Measurements from ENCODE around the gene KAZN. TPM values are rescaled to one million over a fixed set of nuclear protein-coding genes. Genes with fewer than 3 reads are reported as not detected.

The KAZN gene
- polyA plus RNA-seq, 2 of the 4 experiments (the other 2 are of a cell fraction) = 1.3 to 1.9 TPM

GRCh38 chr1:14663773-14664172 is 65.3 kb downstream of the KAZN start:
- no peak overlapping the region for H3K4me3 ChIP-seq
- ChIA-PET POLR2A (no interaction called here), CTCF (interaction anchor here (0.6 kb wide), 1 partner anchor 1776 kb away, joined by 4 read pairs; the partner anchor contains the start of gene NECAP2)
- no peaks in the 10 kb centered on the region for H3K9me3 ChIP-seq
- H3K27ac ChIP-seq = no peak overlapping the region
- 39% methylated on average over 6 of the region's 6 CpGs for WGBS (ENCODE audit: missing lambda C conversion rate)
- no peaks in the 10 kb centered on the region for H3K4me1 ChIP-seq
- TF ChIP-seq CEBPB (IDR thresholded peaks at IDR 0.05) = no peak
- no peak for TF ChIP-seq ATOH8 (CRISPR knock-in tag; IDR thresholded peaks at IDR 0.05; ENCODE audit: low read depth)
- TF ChIP-seq PHF8 (IDR thresholded peaks at IDR 0.05; ENCODE audit: borderline replicate concordance, low read depth) = no peak
- TF ChIP-seq SMC3 (IDR thresholded peaks at IDR 0.05) = no peak
- TF ChIP-seq MAX (IDR thresholded peaks at IDR 0.05) = no peak
- TF ChIP-seq RAD21 (conservative IDR thresholded peaks at IDR 0.05 in 1 of 2, IDR thresholded peaks at IDR 0.05 in 1 of 2) = no peak
- TF ChIP-seq CBX2 (IDR thresholded peaks at IDR 0.05; ENCODE audit: borderline replicate concordance, low read depth) = no peak
- TF ChIP-seq ZFP36 (IDR thresholded peaks at IDR 0.05; ENCODE audit: borderline replicate concordance, partially characterized antibody) = no peak
- no peak for TF ChIP-seq CHD2 (IDR thresholded peaks at IDR 0.05; ENCODE audit: low read length, partially characterized antibody)
- no peak for TF ChIP-seq MAFK (IDR thresholded peaks at IDR 0.05; ENCODE audit: partially characterized antibody)
- no peak for TF ChIP-seq TP53 (CRISPR knock-in tag; IDR thresholded peaks at IDR 0.05)
- TF ChIP-seq CBX8 (IDR thresholded peaks at IDR 0.05) = no peak
- TF ChIP-seq NFE2L2 (conservative IDR thresholded peaks at IDR 0.05; ENCODE audit: low read length) = no peak
- TF ChIP-seq FOSL2 (IDR thresholded peaks at IDR 0.05) = no peak
- no peak for TF ChIP-seq FOSL2 (CRISPR knock-in tag; IDR thresholded peaks at IDR 0.05)
- TF ChIP-seq ELK1 (IDR thresholded peaks at IDR 0.05; ENCODE audit: low read depth, low read length) = no peak
- TF ChIP-seq POLR2A (IDR thresholded peaks at IDR 0.05; ENCODE audit: low read length) = no peak
- no peak for TF ChIP-seq CHD4 (IDR thresholded peaks at IDR 0.05; ENCODE audit: borderline replicate concordance)
- TF ChIP-seq POLR2AphosphoS2 (conservative IDR thresholded peaks at IDR 0.05; ENCODE audit: low read length) = no peak
- no peak for ATAC-seq
- no peak for DNase-seq (ENCODE audit: low read depth in 1 of 2, low spot score in 1 of 2)
- no peak for FAIRE-seq
- H3K4me2 ChIP-seq = no peak overlapping the region

GRCh38 chr1:14666373-14666772 is 67.9 kb downstream of the KAZN start:
- ChIA-PET POLR2A (no interaction called here), CTCF (interaction anchor here (0.6 to 1.3 kb wide), 2 partner anchors 10 to 920 kb away, joined by 3 to 4 read pairs; no protein-coding TSS in a partner anchor)
- FAIRE-seq (no peak), ATAC-seq (no peak), DNase-seq (ENCODE audit: low read depth in 1 of 2, low spot score in 1 of 2) (no peak)
- Histone ChIP-seq H3K9me3 (no peaks in the 10 kb centered on the region), H3K4me1 (no peaks in the 10 kb centered on the region), H3K4me2 (no peak overlapping the region), H3K27ac (no peak overlapping the region), H3K4me3 (no peak overlapping the region)
- no peak for TF ChIP-seq FOSL2 (IDR thresholded peaks at IDR 0.05)
- TF ChIP-seq FOSL2 (CRISPR knock-in tag; IDR thresholded peaks at IDR 0.05) = no peak
- TF ChIP-seq CEBPB (IDR thresholded peaks at IDR 0.05) = no peak
- TF ChIP-seq GATA3 (IDR thresholded peaks at IDR 0.05; ENCODE audit: borderline replicate concordance) = no peak
- TF ChIP-seq PHF8 (IDR thresholded peaks at IDR 0.05; ENCODE audit: borderline replicate concordance, low read depth) = no peak
- no peak for TF ChIP-seq EHF (CRISPR knock-in tag; IDR thresholded peaks at IDR 0.05)
- TF ChIP-seq CTCF (IDR thresholded peaks at IDR 0.05) = no peak
- no peak for TF ChIP-seq RARB (CRISPR knock-in tag; IDR thresholded peaks at IDR 0.05)
- TF ChIP-seq JUN (IDR thresholded peaks at IDR 0.05) = no peak
- TF ChIP-seq E2F6 (IDR thresholded peaks at IDR 0.05; ENCODE audit: borderline replicate concordance, low read depth) = no peak
- TF ChIP-seq CBX2 (IDR thresholded peaks at IDR 0.05; ENCODE audit: borderline replicate concordance, low read depth) = no peak
- WGBS (ENCODE audit: missing lambda C conversion rate) = 6% methylated on average over 6 of the region's 6 CpGs

All from A549 (cell line).